ENCODE results near the gene DNAJB9.
A peak's percentile ranks its signal among the peaks of the same experiment; 100 is the strongest.

Gene DNAJB9

GRCh38 chr7:108570146-108570755 lies 577 bp downstream of the DNAJB9 start:
- peak; percentile 73 for DNase-seq

GRCh38 chr7:108572480-108572879 lies 2.8 kb downstream of the DNAJB9 start:
- no peak for DNase-seq

GRCh38 chr7:108575156-108575555 lies 5.5 kb downstream of the DNAJB9 start:
- DNase-seq: no peak

GRCh38 chr7:108576116-108576515 lies 6.4 kb downstream of the DNAJB9 start:
- DNase-seq: no peak

GRCh38 chr7:108578937-108579336 lies 9.3 kb downstream of the DNAJB9 start:
- no peak for DNase-seq

GRCh38 chr7:108580298-108580697 lies 10.6 kb downstream of the DNAJB9 start:
- DNase-seq: no peak

GRCh38 chr7:108581655-108582491 lies 12.2 kb downstream of the DNAJB9 start:
- no peak for DNase-seq

- no peak for DNase-seq
These were observed 14.5 kb downstream of the DNAJB9 start for GRCh38 chr7:108584211-108584610.

GRCh38 chr7:108585843-108586242 lies 16.2 kb downstream of the DNAJB9 start:
- no peak for DNase-seq

- DNase-seq: no peak
These were observed 16.6 kb downstream of the DNAJB9 start for GRCh38 chr7:108586274-108586710.

- no peak for DNase-seq
These were observed 19.5 kb downstream of the DNAJB9 start for GRCh38 chr7:108589199-108589598.

- DNase-seq: peak; percentile 32
These were observed 20.2 kb downstream of the DNAJB9 start for GRCh38 chr7:108589874-108590273.

GRCh38 chr7:108590606-108591005 lies 20.9 kb downstream of the DNAJB9 start:
- no peak for DNase-seq

- DNase-seq: peak; percentile 82
These were observed 23.1 kb downstream of the DNAJB9 start for GRCh38 chr7:108592646-108593201.

GRCh38 chr7:108596560-108596959 lies 26.9 kb downstream of the DNAJB9 start:
- no peak for DNase-seq

GRCh38 chr7:108598153-108598552 lies 28.5 kb downstream of the DNAJB9 start:
- DNase-seq: peak; percentile 84

- peak; percentile 63 for DNase-seq
These were observed 29.4 kb downstream of the DNAJB9 start for GRCh38 chr7:108598914-108599580.

- DNase-seq: no peak
These were observed 30.7 kb downstream of the DNAJB9 start for GRCh38 chr7:108600399-108600798.

- DNase-seq: peak; percentile 96
These were observed 34.1 kb downstream of the DNAJB9 start for GRCh38 chr7:108603656-108604306.

- peak; percentile 81 for DNase-seq
These were observed 34.8 kb downstream of the DNAJB9 start for GRCh38 chr7:108604307-108605077.

- no peak for DNase-seq
These were observed 36.0 kb downstream of the DNAJB9 start for GRCh38 chr7:108605559-108606201.

- DNase-seq: no peak
These were observed 40.0 kb downstream of the DNAJB9 start for GRCh38 chr7:108609643-108610042.

Measured in NCI-H69 (cell line).